ENCODE measurements around the gene FAM151B. TPM values are rescaled to one million over a fixed set of nuclear protein-coding genes. Genes with fewer than 3 reads are reported as not detected.
"Not testable (repeated sequence)": the region's sequence is repeated elsewhere in the genome, so short reads cannot be mapped to it uniquely, and the experiment has no call there.

The FAM151B gene
- total and polyA plus RNA-seq, 3 donors from 2014 or later, result 2.8 to 5.0 (median 2.8) TPM

DNA sequence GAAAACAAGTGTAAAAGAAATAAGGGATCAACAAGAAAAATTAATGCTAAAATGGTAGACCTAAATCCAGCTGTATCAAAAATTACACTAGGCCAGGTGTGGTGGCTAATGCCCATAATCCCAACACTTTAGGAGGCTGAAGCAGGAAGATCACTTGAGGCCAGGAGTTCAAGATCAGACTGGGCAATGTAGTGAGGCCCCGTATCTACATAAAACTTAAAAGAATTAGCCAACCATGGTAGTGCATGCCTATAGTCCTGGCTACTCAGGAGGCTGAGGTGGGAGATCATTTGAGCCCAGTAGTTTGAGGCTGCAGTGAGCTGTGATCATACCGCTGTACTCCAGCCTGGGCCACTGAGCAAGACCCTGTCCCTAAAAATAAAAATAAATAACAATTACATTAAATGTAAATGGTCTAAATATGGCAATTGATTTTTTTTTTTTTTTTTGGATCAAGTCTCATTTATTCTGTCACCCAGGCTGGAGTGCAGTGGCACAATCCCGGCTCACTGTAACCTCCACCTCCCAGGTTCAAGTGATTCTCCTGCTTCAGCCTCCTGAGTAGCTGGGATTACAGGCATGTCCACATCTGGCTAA, 4.2 kb upstream of the FAM151B start:
- TF ChIP-seq, protein P1, sequence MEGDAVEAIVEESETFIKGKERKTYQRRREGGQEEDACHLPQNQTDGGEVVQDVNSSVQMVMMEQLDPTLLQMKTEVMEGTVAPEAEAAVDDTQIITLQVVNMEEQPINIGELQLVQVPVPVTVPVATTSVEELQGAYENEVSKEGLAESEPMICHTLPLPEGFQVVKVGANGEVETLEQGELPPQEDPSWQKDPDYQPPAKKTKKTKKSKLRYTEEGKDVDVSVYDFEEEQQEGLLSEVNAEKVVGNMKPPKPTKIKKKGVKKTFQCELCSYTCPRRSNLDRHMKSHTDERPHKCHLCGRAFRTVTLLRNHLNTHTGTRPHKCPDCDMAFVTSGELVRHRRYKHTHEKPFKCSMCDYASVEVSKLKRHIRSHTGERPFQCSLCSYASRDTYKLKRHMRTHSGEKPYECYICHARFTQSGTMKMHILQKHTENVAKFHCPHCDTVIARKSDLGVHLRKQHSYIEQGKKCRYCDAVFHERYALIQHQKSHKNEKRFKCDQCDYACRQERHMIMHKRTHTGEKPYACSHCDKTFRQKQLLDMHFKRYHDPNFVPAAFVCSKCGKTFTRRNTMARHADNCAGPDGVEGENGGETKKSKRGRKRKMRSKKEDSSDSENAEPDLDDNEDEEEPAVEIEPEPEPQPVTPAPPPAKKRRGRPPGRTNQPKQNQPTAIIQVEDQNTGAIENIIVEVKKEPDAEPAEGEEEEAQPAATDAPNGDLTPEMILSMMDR (IDR thresholded peaks at IDR 0.05), result no peak
- TF ChIP-seq POLR2A (IDR thresholded peaks at IDR 0.05), result no peak
- no peaks in the 10 kb centered on the region for H3K4me1 ChIP-seq
- no peak overlapping the region for H3K27ac ChIP-seq
- 94 to 98% methylated on average over 3 of the region's 3 CpGs for WGBS, 2 donors
- no peak for DNase-seq
- H3K27me3 ChIP-seq, result no peaks in the 10 kb centered on the region
- H3K9me3 ChIP-seq, result no peaks in the 10 kb centered on the region
- intact Hi-C loops (cut with DNase I; ENCODE audit: low total_unique reads), result no loop called here
- H3K4me3 ChIP-seq, result no peak overlapping the region
- H3K36me3 ChIP-seq (ENCODE audit: low read depth, missing control alignments), result no peaks in the 10 kb centered on the region

- H3K27me3 ChIP-seq, result no peaks in the 10 kb centered on the region
- WGBS, 2 donors, result 33 to 42% methylated on average over 18 of the region's 18 CpGs
- no peaks in the 10 kb centered on the region for H3K9me3 ChIP-seq
- H3K4me1 ChIP-seq, result no peaks in the 10 kb centered on the region
- no peaks in the 10 kb centered on the region for H3K36me3 ChIP-seq (ENCODE audit: low read depth, missing control alignments)
- H3K27ac ChIP-seq, result peak overlapping the region; percentile 76 to 81
- TF ChIP-seq, protein P1 (IDR thresholded peaks at IDR 0.05), result no peak
- no peak for TF ChIP-seq POLR2A (IDR thresholded peaks at IDR 0.05)
- intact Hi-C loops (cut with DNase I; ENCODE audit: low total_unique reads), result no loop called here
- peak overlapping the region; percentile 61 to 80 for H3K4me3 ChIP-seq
- peak; percentile 15 for DNase-seq
Measured at GRCh38 chr5:80487444-80487828, 464 bp upstream of the FAM151B start.

- TF ChIP-seq POLR2A (IDR thresholded peaks at IDR 0.05), result no peak
- TF ChIP-seq, protein P1 (IDR thresholded peaks at IDR 0.05), result no peak
- 87 to 91% methylated on average over 3 of the region's 3 CpGs for WGBS, 2 donors
Measured at GRCh38 chr5:80491296-80491695, 3.4 kb downstream of the FAM151B start.

GRCh38 chr5:80492741-80493140, 4.8 kb downstream of the FAM151B start:
- intact Hi-C loops (cut with DNase I; ENCODE audit: low total_unique reads), result no loop called here
- Histone ChIP-seq H3K4me1 (no peaks in the 10 kb centered on the region), H3K4me3 (no peak overlapping the region), H3K27ac (no peak overlapping the region), H3K27me3 (no peaks in the 10 kb centered on the region), H3K36me3 (ENCODE audit: low read depth, missing control alignments) (no peaks in the 10 kb centered on the region), H3K9me3 (no peaks in the 10 kb centered on the region)
- TF ChIP-seq POLR2A (IDR thresholded peaks at IDR 0.05), result no peak
- TF ChIP-seq, protein P1 (IDR thresholded peaks at IDR 0.05), result no peak
- DNase-seq, result no peak
- 71 to 95% methylated on average over 3 of the region's 3 CpGs for WGBS, 2 donors

More at GRCh38 chr5:80491296-80491695, 3.4 kb downstream of the FAM151B start:
- intact Hi-C loops (cut with DNase I; ENCODE audit: low total_unique reads), result no loop called here
- DNase-seq, result no peak
- H3K27ac ChIP-seq, result no peak overlapping the region
- no peak overlapping the region for H3K4me3 ChIP-seq
- H3K9me3 ChIP-seq, result no peaks in the 10 kb centered on the region
- H3K36me3 ChIP-seq (ENCODE audit: low read depth, missing control alignments), result no peaks in the 10 kb centered on the region
- H3K27me3 ChIP-seq, result no peaks in the 10 kb centered on the region
- H3K4me1 ChIP-seq, result no peaks in the 10 kb centered on the region

- H3K36me3 ChIP-seq (ENCODE audit: low read depth, missing control alignments); DNase-seq; intact Hi-C loops (cut with DNase I; ENCODE audit: low total_unique reads); H3K4me3 ChIP-seq; H3K27me3 ChIP-seq; H3K4me1 ChIP-seq; H3K27ac ChIP-seq; H3K9me3 ChIP-seq: not testable (repeated sequence)
- WGBS, 2 donors, result 88 to 94% methylated on average over 7 of the region's 7 CpGs
Measured at GRCh38 chr5:80493443-80493842, 5.5 kb downstream of the FAM151B start.

All from testis (tissue), 3 donors.